Left lung (tissue), 10 donors: ENCODE data around the gene RANBP3L. TPM values are rescaled to one million over a fixed set of nuclear protein-coding genes. Genes with fewer than 3 reads are reported as not detected.

Experiments
- ATAC-seq: fragments of 200-7000 bp; cut with Tn5 transposase; one replicate; pipeline ENCODE4 v1.9.1; 2020; ENCODE audit warnings: moderate library complexity
- DNase-seq, 4 donors: peaks; one replicate each; pipeline ENCODE4 v3.0.0-alpha.2; 2013 to 2020
- H3K27ac ChIP-seq, 2 donors: fragments of 200-600 bp; sonication (generic) in 1 of 2; one replicate each; pipeline versions ENCODE4 v1.5.0 to v1.8.0; 2020 to 2021
- H3K27me3 ChIP-seq, 2 donors: fragments of 200-600 bp; sonication (generic) in 1 of 2; one replicate each; pipeline versions ENCODE4 v1.5.0 to v1.8.0; 2020 to 2021
- H3K36me3 ChIP-seq, 2 donors: fragments of 200-600 bp; sonication (generic) in 1 of 2; one replicate each; pipeline versions ENCODE4 v1.5.0 to v1.8.0; 2020 to 2021
- H3K4me1 ChIP-seq, 2 donors: fragments of 200-600 bp; one replicate each; pipeline ENCODE4 v1.8.0; 2021
- H3K4me3 ChIP-seq, 2 donors: fragments of 200-600 bp; sonication (generic) in 1 of 2; one replicate each; pipeline versions ENCODE4 v1.5.0 to v1.8.0; 2020 to 2021; ENCODE audit warnings: mild to moderate bottlenecking in 1 of 2
- H3K9me3 ChIP-seq, 2 donors: fragments of 200-600 bp; sonication (generic) in 1 of 2; one replicate each; pipeline versions ENCODE4 v1.5.0 to v1.8.0; 2020 to 2021
- CTCF ChIP-seq, 2 donors: fragments of 200-600 bp; sonication (generic) in 1 of 2; IDR thresholded peaks; one replicate each; pipeline versions ENCODE4 v1.5.0 to v1.8.0; 2021; ENCODE audit warnings: antibody characterized with exemption in 2 of 2
- intact Hi-C, 2 donors: fragments of 100-400 bp; cut with DNase I; formaldehyde crosslinking; loops; one replicate each; pipeline versions ENCODE4 v1.11.2 to v1.14.2; 2022
- polyA plus RNA-seq, 6 donors: library from polyadenylated mRNA; unstranded; fragments of 120-200 nt; gene quantifications; one replicate each; pipeline ENCODE4 v1.2.1, GENCODE V29; 2013; ENCODE audit not compliant: insufficient read length in 6 of 6
- total RNA-seq, 2 donors: library from RNA; stranded (reverse); fragmentation: NEBNext Ultra II Directional; extraction: Animal tissue kit (Norgen Biotek cat#: 25700); gene quantifications; one replicate each; pipeline ENCODE4 v1.2.1, GENCODE V29; 2021
- donor health status: DM: no; HTN: yes; CAD: no.
- donor health status: DM: no; HTN: no; CAD: no.

Gene RANBP3L
- total and polyA plus RNA-seq, 8 donors: 1.1 to 7.1 (median 2.2) TPM

- Histone ChIP-seq H3K4me1 (peaks cover 20 to 30% of the 10 kb centered on the region in 2 donors), H3K4me3 (no peak overlapping the region), H3K36me3 (no peaks in the 10 kb centered on the region), H3K27ac (no peak overlapping the region), H3K27me3 (no peaks in the 10 kb centered on the region), H3K9me3 (no peaks in the 10 kb centered on the region)
- no peak for TF ChIP-seq CTCF (IDR thresholded peaks at IDR 0.05)
- ATAC-seq: no peak
- intact Hi-C loops: no loop called here
- no peak for DNase-seq
Measured at GRCh38 chr5:36243653-36244052, 58.0 kb downstream of the RANBP3L start.

- Histone ChIP-seq H3K27ac (peak overlapping the region; percentile 90 to 97), H3K27me3 (no peaks in the 10 kb centered on the region), H3K9me3 (no peaks in the 10 kb centered on the region), H3K36me3 (no peaks in the 10 kb centered on the region), H3K4me1 (peaks cover 25 to 38% of the 10 kb centered on the region in 2 donors), H3K4me3 (peak overlapping the region; percentile 70 to 88)
- no peak for TF ChIP-seq CTCF (IDR thresholded peaks at IDR 0.05)
- no peak for ATAC-seq
- DNase-seq: peak in 1 of 4 donors; percentile 47
- intact Hi-C loops: no loop called here
Measured at GRCh38 chr5:36242534-36243485, 58.9 kb downstream of the RANBP3L start.

DNA sequence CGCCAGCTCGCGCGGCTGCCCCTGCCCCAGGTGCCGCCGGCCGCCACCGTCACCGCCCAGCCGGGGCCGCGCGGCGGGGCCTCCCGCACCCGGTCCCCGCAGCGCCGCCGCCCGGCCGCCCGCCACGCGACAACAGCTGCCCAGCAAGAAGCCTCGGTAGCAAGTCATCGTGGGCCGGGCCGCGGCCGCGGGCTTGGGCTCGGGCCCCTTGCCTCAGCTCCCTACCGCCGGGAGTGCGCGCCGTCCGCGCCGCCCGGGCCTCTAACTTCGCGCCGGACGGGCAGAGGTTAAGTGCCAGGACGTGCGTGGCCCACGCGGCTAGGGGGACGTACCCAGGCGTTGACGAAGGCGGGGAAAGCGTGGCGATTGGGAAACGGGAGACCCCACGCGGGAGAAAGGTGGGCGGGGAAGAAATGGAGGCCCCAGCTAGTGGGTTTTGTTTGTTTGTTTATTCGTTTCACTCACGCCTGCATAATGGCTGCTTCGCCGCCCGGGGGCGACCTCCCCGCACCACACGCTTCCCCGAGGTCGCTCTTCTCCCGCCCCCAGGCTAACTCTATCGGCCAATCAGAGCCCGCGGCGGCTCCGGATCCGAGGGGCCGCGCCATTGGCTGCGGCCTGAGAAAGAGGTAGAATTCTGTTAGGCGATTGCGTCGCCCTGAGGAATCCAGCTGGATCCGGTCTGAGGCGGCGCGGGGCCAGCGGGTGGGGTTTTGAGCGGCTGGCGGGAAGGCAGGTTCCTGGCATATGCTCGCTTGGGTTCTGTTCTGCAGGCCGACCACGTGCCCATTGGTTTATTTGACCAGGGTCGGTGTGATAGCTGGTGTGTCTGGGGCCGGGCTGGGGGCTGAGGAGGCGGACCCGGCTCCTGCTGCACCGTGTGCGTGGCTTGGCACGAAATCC, 59.8 kb downstream of the RANBP3L start, which contains the start of gene NADK2:
Gene NADK2 (minus strand): TSS at position 295 of the 903 bp plus-strand sequence. CDS start 127 bp downstream, at position 168.
- ATAC-seq: peak; percentile 91
- peak; percentile 95 to 98 (median 96) for DNase-seq
- TF ChIP-seq CTCF (IDR thresholded peaks at IDR 0.05): peak; percentile 48 to 60
- no peaks in the 10 kb centered on the region for H3K36me3 ChIP-seq
- peaks cover 25 to 44% of the 10 kb centered on the region in 2 donors for H3K4me1 ChIP-seq
- H3K27ac ChIP-seq: peak within 1 kb of the TSS; percentile 90 to 97
- no peaks in the 10 kb centered on the region for H3K9me3 ChIP-seq
- H3K27me3 ChIP-seq: no peaks in the 10 kb centered on the region
- intact Hi-C loops: no loop called here
- H3K4me3 ChIP-seq: peak within 1 kb of the TSS; percentile 70 to 88

GRCh38 chr5:36240779-36241630, 60.7 kb downstream of the RANBP3L start:
- peak; percentile 63 for ATAC-seq
- Histone ChIP-seq H3K4me3 (peak overlapping the region; percentile 70 to 88), H3K36me3 (no peaks in the 10 kb centered on the region), H3K4me1 (peaks cover 25 to 50% of the 10 kb centered on the region in 2 donors), H3K9me3 (no peaks in the 10 kb centered on the region), H3K27me3 (no peaks in the 10 kb centered on the region), H3K27ac (peak overlapping the region; percentile 90 to 97)
- DNase-seq: peak; percentile 73 to 86 (median 78)
- intact Hi-C loops: no loop called here
- TF ChIP-seq CTCF (IDR thresholded peaks at IDR 0.05): no peak
